ENCODE results near the gene ARHGAP35. TPM values are rescaled to one million over a fixed set of nuclear protein-coding genes. Genes with fewer than 3 reads are reported as not detected.

ARHGAP35 gene
- total and polyA plus RNA-seq, 2 donors (not counting 3 experiments of a cell fraction or from before 2014, with no cell fraction given): 25.7 to 51.3 TPM

DNA sequence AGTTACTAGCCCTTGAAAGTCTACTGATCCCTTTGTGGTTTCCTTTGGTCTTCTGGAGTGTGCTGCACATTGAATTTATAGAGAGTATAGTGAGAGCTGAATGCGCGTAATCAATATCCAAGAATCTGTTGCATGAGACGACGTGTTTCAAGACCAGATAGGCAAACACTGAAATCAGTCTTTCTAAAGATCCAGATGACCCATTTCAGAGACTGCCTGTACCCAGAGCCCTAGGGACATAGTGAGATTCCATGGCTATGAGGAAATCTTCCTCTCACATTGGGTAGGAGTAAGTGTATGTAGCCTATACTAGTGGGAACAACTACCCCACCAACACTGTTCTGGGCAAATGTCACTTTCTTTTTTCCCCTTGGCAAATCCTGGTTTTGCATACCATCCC, 48.6 kb downstream of the ARHGAP35 start:
- TF ChIP-seq, protein P1, sequence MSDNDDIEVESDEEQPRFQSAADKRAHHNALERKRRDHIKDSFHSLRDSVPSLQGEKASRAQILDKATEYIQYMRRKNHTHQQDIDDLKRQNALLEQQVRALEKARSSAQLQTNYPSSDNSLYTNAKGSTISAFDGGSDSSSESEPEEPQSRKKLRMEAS (IDR thresholded peaks at IDR 0.05; ENCODE audit: insufficient read depth, insufficient read length): no peak
- TF ChIP-seq EZH2 (IDR thresholded peaks at IDR 0.05; ENCODE audit: borderline replicate concordance, low read depth, low read length, severe bottlenecking) (no peak), POLR2AphosphoS5 (IDR thresholded peaks at IDR 0.05; ENCODE audit: insufficient read depth, low read depth, low read length) (no peak), FOS (IDR thresholded peaks at IDR 0.05; ENCODE audit: borderline replicate concordance, insufficient read depth, low read length) (no peak), POLR2A (IDR thresholded peaks at IDR 0.05; ENCODE audit: low read depth, low read length) (no peak), GATA2 (IDR thresholded peaks at IDR 0.05; ENCODE audit: insufficient read depth, insufficient read length, low read depth, low read length) (no peak), JUN (IDR thresholded peaks at IDR 0.05; ENCODE audit: borderline replicate concordance, insufficient read depth, insufficient read length, low read depth) (no peak), MYC (IDR thresholded peaks at IDR 0.05; ENCODE audit: low read depth, low read length) (no peak)
- TF ChIP-seq, protein P2, sequence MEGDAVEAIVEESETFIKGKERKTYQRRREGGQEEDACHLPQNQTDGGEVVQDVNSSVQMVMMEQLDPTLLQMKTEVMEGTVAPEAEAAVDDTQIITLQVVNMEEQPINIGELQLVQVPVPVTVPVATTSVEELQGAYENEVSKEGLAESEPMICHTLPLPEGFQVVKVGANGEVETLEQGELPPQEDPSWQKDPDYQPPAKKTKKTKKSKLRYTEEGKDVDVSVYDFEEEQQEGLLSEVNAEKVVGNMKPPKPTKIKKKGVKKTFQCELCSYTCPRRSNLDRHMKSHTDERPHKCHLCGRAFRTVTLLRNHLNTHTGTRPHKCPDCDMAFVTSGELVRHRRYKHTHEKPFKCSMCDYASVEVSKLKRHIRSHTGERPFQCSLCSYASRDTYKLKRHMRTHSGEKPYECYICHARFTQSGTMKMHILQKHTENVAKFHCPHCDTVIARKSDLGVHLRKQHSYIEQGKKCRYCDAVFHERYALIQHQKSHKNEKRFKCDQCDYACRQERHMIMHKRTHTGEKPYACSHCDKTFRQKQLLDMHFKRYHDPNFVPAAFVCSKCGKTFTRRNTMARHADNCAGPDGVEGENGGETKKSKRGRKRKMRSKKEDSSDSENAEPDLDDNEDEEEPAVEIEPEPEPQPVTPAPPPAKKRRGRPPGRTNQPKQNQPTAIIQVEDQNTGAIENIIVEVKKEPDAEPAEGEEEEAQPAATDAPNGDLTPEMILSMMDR (IDR thresholded peaks at IDR 0.05; ENCODE audit: extremely low read depth in 1 of 2, insufficient read depth in 1 of 2, low read depth in 1 of 2, low read length in 2 of 2): no peak
- Histone ChIP-seq H3K4me2 (ENCODE audit: insufficient read depth, low read length) (no peak overlapping the region), H3K4me1 (ENCODE audit: control insufficient read depth, extremely low read depth, insufficient read depth, low read length) (peaks cover 17% of the 10 kb centered on the region), H2AFZ (ENCODE audit: low read depth, low read length) (no peak overlapping the region), H3K9me1 (replicated peaks; ENCODE audit: control insufficient read depth, extremely low read depth, insufficient read depth, low read length) (no peaks in the 10 kb centered on the region), H3K9me3 (replicated peaks; ENCODE audit: control insufficient read depth, insufficient read depth, low read length) (no peaks in the 10 kb centered on the region), H3K27ac (ENCODE audit: insufficient read depth, low read depth, low read length) (no peak overlapping the region), H3K9ac (replicated peaks; ENCODE audit: extremely low read depth, insufficient read depth, low read length) (no peak overlapping the region), H3K4me3 (replicated peaks in 1 of 3; ENCODE audit: insufficient read depth in 1 of 3, low read depth in 1 of 3, low read length in 3 of 3) (no peak overlapping the region), H4K20me1 (replicated peaks; ENCODE audit: control insufficient read depth, extremely low read depth, insufficient read depth, low read length) (no peaks in the 10 kb centered on the region), H3K27me3 (ENCODE audit: control insufficient read depth in 2 of 2, insufficient read depth in 2 of 2, low read length in 2 of 2) (no peaks in the 10 kb centered on the region), H3K79me2 (ENCODE audit: control insufficient read depth, insufficient read depth, low read length) (peaks cover 40% of the 10 kb centered on the region), H3K36me3 (ENCODE audit: control insufficient read depth in 2 of 2, extremely low read depth in 1 of 2, insufficient read depth in 2 of 2, low read length in 2 of 2) (no peaks in the 10 kb centered on the region)
- DNase-seq (ENCODE audit: low read depth, low spot score): no peak
- dilution Hi-C loops (cut with MboI; ENCODE audit: extremely low pct_ligation_motif_present, low sequenced_read_pairs): no loop called here
- BruUV-seq (replicated peaks): no TSS peak
- ChIA-PET CTCF (interaction anchor here (1.1 to 2.3 kb wide), 2 partner anchors 10 to 67 kb away, joined by 4 to 11 read pairs; no protein-coding TSS in a partner anchor), POLR2A (no interaction called here)
- no peak for FAIRE-seq
- intact Hi-C loops (cut with micrococcal nuclease): no loop called here

Other genes starting within 250 kb of the ARHGAP35 start
- 0.55 and 1.1 TPM in 2 replicates for gene PTGIR, start 235.9 kb upstream of the ARHGAP35 start, total RNA-seq
- gene PTGIR, start 235.9 kb upstream of the ARHGAP35 start, polyA plus RNA-seq: 2.7 and 3.8 TPM in 2 replicates
- not detected in 2 replicates for gene GNG8, start 224.8 kb upstream of the ARHGAP35 start, total RNA-seq
- not detected in 2 replicates for gene GNG8, start 224.8 kb upstream of the ARHGAP35 start, polyA plus RNA-seq
- gene DACT3, start 199.8 kb upstream of the ARHGAP35 start, total RNA-seq: 0.22 and 0.65 TPM in 2 replicates
- gene DACT3, start 199.8 kb upstream of the ARHGAP35 start, polyA plus RNA-seq: 0.76 and 0.83 TPM in 2 replicates
- gene PRKD2, start 143.9 kb upstream of the ARHGAP35 start, total RNA-seq: 94.9 and 101 TPM in 2 replicates
- gene PRKD2, start 143.9 kb upstream of the ARHGAP35 start, polyA plus RNA-seq: 40.4 and 42.4 TPM in 2 replicates
- 28.6 and 32.8 TPM in 2 replicates for gene FKRP, start 114.9 kb upstream of the ARHGAP35 start, total RNA-seq
- 31.5 and 33.5 TPM in 2 replicates for gene FKRP, start 114.9 kb upstream of the ARHGAP35 start, polyA plus RNA-seq
- 108 and 116 TPM in 2 replicates for gene STRN4, start 114.5 kb upstream of the ARHGAP35 start, total RNA-seq
- gene STRN4, start 114.5 kb upstream of the ARHGAP35 start, polyA plus RNA-seq: 144 and 179 TPM in 2 replicates
- 105 and 114 TPM in 2 replicates for gene SLC1A5, start 72.4 kb upstream of the ARHGAP35 start, total RNA-seq
- 114 TPM in 2 replicates for gene SLC1A5, start 72.4 kb upstream of the ARHGAP35 start, polyA plus RNA-seq
- 279 and 313 TPM in 2 replicates for gene AP2S1, start 10.2 kb upstream of the ARHGAP35 start, total RNA-seq
- 376 and 417 TPM in 2 replicates for gene AP2S1, start 10.2 kb upstream of the ARHGAP35 start, polyA plus RNA-seq
- gene NPAS1, start 158.8 kb downstream of the ARHGAP35 start, total RNA-seq: 0.62 TPM in 1 of 2 replicates, not detected in the other
- 0.18 and 0.40 TPM in 2 replicates for gene NPAS1, start 158.8 kb downstream of the ARHGAP35 start, polyA plus RNA-seq
- 40.4 and 43.1 TPM in 2 replicates for gene TMEM160, start 187.6 kb downstream of the ARHGAP35 start, total RNA-seq
- gene TMEM160, start 187.6 kb downstream of the ARHGAP35 start, polyA plus RNA-seq: 79.9 and 103 TPM in 2 replicates